IMR-90 (cell line): Measurements from ENCODE around the gene PRRC2A. TPM values are rescaled to one million over a fixed set of nuclear protein-coding genes. Genes with fewer than 3 reads are reported as not detected.
A peak's percentile ranks its signal among the peaks of the same experiment; 100 is the strongest.

Experiments
- ATAC-seq: fragments of 200-7000 bp; cut with Tn5 transposase; 2 replicates; pipeline ENCODE4 v1.9.1; 2020; ENCODE audit warnings: low read depth, mild to moderate bottlenecking, moderate library complexity
- BruUV-seq: library from RNA; stranded (reverse); fragments of 400-500 nt; replicated peaks from 2 replicates; lab custom pipeline; 2021; lab: Mats Ljungman, UMichigan
- CTCF ChIA-PET: fragments of 300-600 bp; formaldehyde crosslinking; extraction: SDS; loops from one replicate; lab custom pipeline; 2021; ENCODE audit warnings: antibody characterized with exemption; lab: Yijun Ruan, JAX
- POLR2A ChIA-PET: fragments of 300-600 bp; sonication (Branson Sonifier 250); formaldehyde crosslinking; loops from one replicate; lab custom pipeline; 2022; ENCODE audit warnings: antibody characterized with exemption; ENCODE audit not compliant: unreplicated experiment; lab: Charles Lee
- DNase-seq: peaks from one replicate; pipeline ENCODE4 v3.0.0; 2013
- H2AFZ ChIP-seq: replicated peaks from 2 replicates; pipeline ENCODE3; 2013; ENCODE audit warnings: low read length, mild to moderate bottlenecking; ENCODE audit not compliant: poor library complexity
- H2AK5ac ChIP-seq: 2 replicates; pipeline ENCODE4 v1.6.1; 2013; ENCODE audit warnings: low read depth, low read length, inconsistent platforms
- H2AK9ac ChIP-seq: replicated peaks from 2 replicates; pipeline ENCODE3; 2013; ENCODE audit warnings: mild to moderate bottlenecking, low read depth, low read length, moderate library complexity; ENCODE audit not compliant: poor library complexity
- H2BK120ac ChIP-seq: 2 replicates; pipeline ENCODE4 v1.6.1; 2013; ENCODE audit warnings: low read depth, low read length, inconsistent platforms
- H2BK15ac ChIP-seq: 3 replicates; pipeline ENCODE4 v1.6.1; 2013; ENCODE audit warnings: low read depth, low read length, inconsistent platforms
- H2BK20ac ChIP-seq: 2 replicates; pipeline ENCODE4 v1.6.1; 2013; ENCODE audit warnings: low read depth, mild to moderate bottlenecking, inconsistent platforms, low read length, moderate library complexity
- H2BK5ac ChIP-seq: 2 replicates; pipeline ENCODE4 v1.6.1; 2013; ENCODE audit warnings: mild to moderate bottlenecking, low read depth, low read length, inconsistent platforms; ENCODE audit not compliant: poor library complexity, severe bottlenecking
- H3K14ac ChIP-seq: replicated peaks from 2 replicates; pipeline ENCODE4 v1.6.1; 2013; ENCODE audit warnings: low read depth, low read length, inconsistent platforms
- H3K18ac ChIP-seq: 2 replicates; pipeline ENCODE4 v1.6.1; 2013; ENCODE audit warnings: low read depth, low read length, control low read depth
- H3K23ac ChIP-seq: 2 replicates; pipeline ENCODE4 v1.6.1; 2013; ENCODE audit warnings: low read depth, low read length, inconsistent platforms
- H3K27ac ChIP-seq: 2 replicates; pipeline ENCODE4 v1.5.1; 2013; ENCODE audit warnings: mild to moderate bottlenecking, control low read depth, low read length; ENCODE audit not compliant: insufficient read depth
- H3K27me3 ChIP-seq: 2 replicates; pipeline ENCODE4 v1.6.1; 2013; ENCODE audit warnings: low read length; ENCODE audit not compliant: control insufficient read depth, insufficient read depth
- H3K36me3 ChIP-seq: 2 replicates; pipeline ENCODE4 v1.6.1; 2013; ENCODE audit warnings: low read length, mixed read lengths; ENCODE audit not compliant: control insufficient read depth, insufficient read depth
- H3K4ac ChIP-seq: 2 replicates; pipeline ENCODE4 v1.6.1; 2013; ENCODE audit warnings: low read depth, low read length, inconsistent platforms
- H3K4me1 ChIP-seq: 2 replicates; pipeline ENCODE4 v1.6.1; 2013; ENCODE audit warnings: low read length, mixed read lengths; ENCODE audit not compliant: control insufficient read depth, insufficient read depth
- H3K4me2 ChIP-seq: 2 replicates; pipeline ENCODE4 v1.6.1; 2013; ENCODE audit warnings: low read depth, mild to moderate bottlenecking, control low read depth, low read length, moderate library complexity
- H3K4me3 ChIP-seq: 2 replicates; pipeline ENCODE4 v1.5.1; 2013; ENCODE audit warnings: low read depth, mild to moderate bottlenecking, control low read depth, low read length, moderate library complexity; ENCODE audit not compliant: insufficient read depth
- H3K56ac ChIP-seq: 2 replicates; pipeline ENCODE4 v1.6.1; 2013; ENCODE audit warnings: low read length, inconsistent platforms; ENCODE audit not compliant: insufficient read depth; ENCODE audit errors: extremely low read depth
- H3K79me1 ChIP-seq, 2 experiments: 2 replicates each; pipeline ENCODE4 v1.6.1; 2013; ENCODE audit warnings: low read length in 2 of 2, inconsistent platforms in 1 of 2, low read depth in 1 of 2
- H3K9ac ChIP-seq: 2 replicates; pipeline ENCODE4 v1.6.1; 2013; ENCODE audit warnings: low read depth, low read length, control low read depth
- H3K9me1 ChIP-seq: 2 replicates; pipeline ENCODE4 v1.6.1; 2013; ENCODE audit warnings: low read length, inconsistent platforms; ENCODE audit not compliant: insufficient read depth
- H3K9me3 ChIP-seq: 2 replicates; pipeline ENCODE4 v1.6.1; 2013; ENCODE audit warnings: low read length; ENCODE audit not compliant: control insufficient read depth, insufficient read depth
- H4K20me1 ChIP-seq: 2 replicates; pipeline ENCODE4 v1.6.1; 2013; ENCODE audit warnings: low read length, inconsistent platforms; ENCODE audit not compliant: insufficient read depth
- H4K5ac ChIP-seq: 2 replicates; pipeline ENCODE4 v1.6.1; 2013; ENCODE audit warnings: mild to moderate bottlenecking, low read depth, low read length, control low read depth
- H4K8ac ChIP-seq, 2 experiments: 2 replicates each; pipeline ENCODE4 v1.6.1; 2013; ENCODE audit warnings: low read depth in 2 of 2, low read length in 2 of 2, control low read depth in 1 of 2, inconsistent platforms in 1 of 2
- H4K91ac ChIP-seq: 2 replicates; pipeline ENCODE4 v1.6.1; 2013; ENCODE audit warnings: low read depth, low read length, inconsistent platforms; ENCODE audit not compliant: insufficient read depth
- BHLHE40 ChIP-seq: fragments of 150-350 bp; IDR thresholded peaks from 2 replicates; pipeline ENCODE4 v1.6.1; 2016; ENCODE audit warnings: mild to moderate bottlenecking, low read depth, low read length
- CEBPB ChIP-seq: IDR thresholded peaks from 2 replicates; pipeline ENCODE4 v1.6.1; 2012; ENCODE audit warnings: low read depth, low read length, improper control_type of control experiment
- CHD1 ChIP-seq: IDR thresholded peaks from 2 replicates; pipeline ENCODE4 v1.6.1; 2012; ENCODE audit warnings: low read depth, low read length, improper control_type of control experiment
- CTCF ChIP-seq: conservative IDR thresholded peaks from 2 replicates; pipeline ENCODE4 v1.5.1; 2012; ENCODE audit warnings: mild to moderate bottlenecking, low read depth, low read length, improper control_type of control experiment
- ELK1 ChIP-seq: fragments of 150-350 bp; IDR thresholded peaks from 2 replicates; pipeline ENCODE4 v1.6.1; 2016; ENCODE audit warnings: low read depth, mild to moderate bottlenecking, low read length, moderate library complexity, borderline replicate concordance
- FOS ChIP-seq: fragments of 150-350 bp; IDR thresholded peaks from 2 replicates; pipeline ENCODE4 v1.6.1; 2016; ENCODE audit warnings: low read depth, low read length
- MAFK ChIP-seq: IDR thresholded peaks from 2 replicates; pipeline ENCODE4 v1.6.1; 2012; ENCODE audit warnings: low read depth, low read length, improper control_type of control experiment
- MAZ ChIP-seq: IDR thresholded peaks from 2 replicates; pipeline ENCODE4 v1.6.1; 2012; ENCODE audit warnings: low read depth, mild to moderate bottlenecking, low read length, improper control_type of control experiment, moderate library complexity, borderline replicate concordance
- MXI1 ChIP-seq: IDR thresholded peaks from 2 replicates; pipeline ENCODE4 v1.6.1; 2012; ENCODE audit warnings: low read depth, mild to moderate bottlenecking, low read length, moderate library complexity, borderline replicate concordance
- NFE2L2 ChIP-seq: fragments of 150-350 bp; IDR thresholded peaks from 2 replicates; pipeline ENCODE4 v1.6.1; 2016; ENCODE audit warnings: low read depth, mild to moderate bottlenecking, low read length
- POLR2A ChIP-seq: IDR thresholded peaks from 2 replicates; pipeline ENCODE4 v1.6.1; 2012; ENCODE audit warnings: mild to moderate bottlenecking, low read depth, low read length
- RFX5 ChIP-seq: IDR thresholded peaks from 2 replicates; pipeline ENCODE4 v1.8.0; 2012; ENCODE audit warnings: low read depth, mild to moderate bottlenecking, low read length, moderate library complexity
- SMC3 ChIP-seq: fragments of 150-350 bp; IDR thresholded peaks from 2 replicates; pipeline ENCODE4 v1.6.1; 2016; ENCODE audit warnings: low read depth, mild to moderate bottlenecking, antibody characterized with exemption, low read length, moderate library complexity
- WGBS, 2 experiments: methylation state at CpG; one replicate each; pipeline versions ENCODE4 v1.1.5 to v1.1.7; 2013; ENCODE audit warnings: missing lambda C conversion rate in 2 of 2; ENCODE audit not compliant: insufficient read length in 1 of 2; ENCODE audit errors: extremely low coverage in 2 of 2; 5-methylcytosine and 5-hydroxymethylcytosine counted together
- dilution Hi-C: fragments of 300-500 bp; cut with HindIII; formaldehyde crosslinking; loops from one replicate; pipeline ENCODE4 v1.14.3; 2018; ENCODE audit warnings: low sequenced_read_pairs; ENCODE audit not compliant: unreplicated experiment
- in situ Hi-C: fragments of 300-500 bp; cut with MboI; formaldehyde crosslinking; loops from 3 replicates; pipeline ENCODE4 v1.14.3; 2019; ENCODE audit warnings: low sequenced_read_pairs, inconsistent platforms, mixed read lengths
- intact Hi-C: fragments of 100-400 bp; cut with micrococcal nuclease; formaldehyde crosslinking; loops from 2 replicates; pipeline ENCODE4 v1.10.0; 2022
- polyA plus RNA-seq, 3 experiments: library from polyadenylated mRNA; depleted of rRNA; stranded (reverse); fragments of >200 nt; gene quantifications; 2 replicates each; pipeline ENCODE4 v1.2.3, GENCODE V29; 2012; ENCODE audit warnings: low replicate concordance in 1 of 3
- total RNA-seq: library from RNA; depleted of rRNA; stranded (reverse); fragments of >200 nt; gene quantifications from 2 replicates; pipeline ENCODE4 v1.2.3, GENCODE V29; 2012
- TF ChIP-seq, protein P1 (sequence below): fragments of 150-350 bp; IDR thresholded peaks from 2 replicates; pipeline ENCODE4 v1.6.1; 2017; ENCODE audit warnings: mild to moderate bottlenecking, antibody characterized with exemption, low read length, low read depth

PRRC2A gene
- total and polyA plus RNA-seq, 2 of the 4 experiments (the other 2 are of a cell fraction), result 7.7 to 88.6 TPM

DNA sequence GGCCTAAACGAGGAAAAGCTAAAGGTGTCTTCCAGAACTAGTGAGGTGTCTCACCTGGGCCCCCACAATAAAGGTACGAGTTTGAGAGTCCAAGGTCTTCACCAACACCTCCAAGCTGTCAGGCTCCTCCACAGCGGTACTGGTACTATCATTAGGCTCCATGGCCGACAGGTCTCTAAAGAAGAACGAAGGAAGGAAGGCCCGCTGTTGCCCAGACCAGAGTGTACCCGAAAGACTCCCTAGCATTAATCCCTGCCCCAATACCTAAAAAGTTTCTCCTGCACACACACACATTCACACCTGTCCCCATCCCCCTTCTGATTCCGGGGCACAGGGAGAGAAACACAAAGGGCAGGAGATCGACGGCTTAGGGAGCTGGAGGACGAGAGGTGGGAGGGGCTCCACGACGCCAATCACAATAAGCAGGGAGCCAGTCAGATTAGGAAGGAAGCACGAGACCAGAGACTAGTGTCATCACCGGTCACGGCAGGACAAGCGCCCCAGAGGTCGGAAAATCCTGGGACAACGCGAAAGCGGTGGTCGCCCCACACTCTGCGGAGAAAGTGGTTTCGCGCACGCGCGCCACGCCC, 31.2 kb downstream of the PRRC2A start:
- Histone ChIP-seq H3K23ac (peak overlapping the region; percentile 91), H3K4ac (peak overlapping the region; percentile 99), H2BK5ac (peak overlapping the region; percentile 93), H2BK120ac (peak overlapping the region; percentile 24; the same call in 1 of the 2 replicates), H3K56ac (peak overlapping the region; percentile 62; the same call in 1 of the 2 replicates), H3K79me1 (peaks cover 10 to 68% of the 10 kb centered on the region in 2 experiments; a peak in 3 of 4 replicates), H4K20me1 (no peaks in the 10 kb centered on the region), H3K9ac (peak overlapping the region; percentile 70), H4K91ac (peak overlapping the region; percentile 81), H3K27me3 (no peaks in the 10 kb centered on the region), H3K4me1 (0 out of 2 replicates have a peak, but pooled peaks cover 3% of the 10 kb centered on the region), H2AK5ac (peak overlapping the region; percentile 89), H2BK15ac (peak overlapping the region; percentile 10; the same call in 1 of the 3 replicates), H3K36me3 (peaks cover 23% of the 10 kb centered on the region), H2BK20ac (no peak overlapping the region), H3K9me3 (no peaks in the 10 kb centered on the region), H3K14ac (peak overlapping the region; percentile 96), H3K4me2 (peak overlapping the region; percentile 89), H4K8ac (peak overlapping the region; percentile 56 to 96; a peak in 3 of 4 replicates), H3K27ac (peak overlapping the region; percentile 88), H4K5ac (peak overlapping the region; percentile 16), H3K4me3 (peak overlapping the region; percentile 59), H3K18ac (peak overlapping the region; percentile 36), H2AFZ (peak overlapping the region; percentile 96), H2AK9ac (peak overlapping the region; percentile 98), H3K9me1 (peaks cover 8% of the 10 kb centered on the region; the same call in 1 of the 2 replicates)
- BruUV-seq, result TSS peak; percentile 42
- ChIA-PET CTCF (interaction anchor here (0.6 to 1.6 kb wide), 3 partner anchors 11 to 105 kb away, joined by 3 to 5 read pairs (median 4); partner anchors contain the start of genes ATP6V1G2 and GPANK1), POLR2A (interaction anchor here (1.2 to 2.5 kb wide), 3 partner anchors 9 to 110 kb away, joined by 3 to 11 read pairs (median 8); partner anchors contain the start of genes C6orf47 and DDX39B)
- intact Hi-C loops (loop anchor here (1.0 kb wide), 1 partner anchor 31 kb away; the partner anchor contains the start of gene PRRC2A), dilution Hi-C loops (no loop called here), in situ Hi-C loops (no loop called here)
- DNase-seq, result peak; percentile 80
- peak; percentile 59 for ATAC-seq
- 0% methylated on average over 1 of the region's 29 CpGs; no CpG with 5 or more reads in 1 of the 2 experiments for WGBS, 2 experiments
- no peak for TF ChIP-seq NFE2L2
- no peak for TF ChIP-seq CTCF
- no peak for TF ChIP-seq CEBPB
- no peak for TF ChIP-seq MAZ
- TF ChIP-seq FOS, result no peak
- no peak for TF ChIP-seq CHD1
- no peak for TF ChIP-seq RFX5
- TF ChIP-seq BHLHE40, result peak; percentile 93
- no peak for TF ChIP-seq SMC3
- TF ChIP-seq MAFK, result no peak
- TF ChIP-seq ELK1, result 0 out of 2 replicates have a peak, but pooled peaks have one; percentile 29
- TF ChIP-seq, protein P1, sequence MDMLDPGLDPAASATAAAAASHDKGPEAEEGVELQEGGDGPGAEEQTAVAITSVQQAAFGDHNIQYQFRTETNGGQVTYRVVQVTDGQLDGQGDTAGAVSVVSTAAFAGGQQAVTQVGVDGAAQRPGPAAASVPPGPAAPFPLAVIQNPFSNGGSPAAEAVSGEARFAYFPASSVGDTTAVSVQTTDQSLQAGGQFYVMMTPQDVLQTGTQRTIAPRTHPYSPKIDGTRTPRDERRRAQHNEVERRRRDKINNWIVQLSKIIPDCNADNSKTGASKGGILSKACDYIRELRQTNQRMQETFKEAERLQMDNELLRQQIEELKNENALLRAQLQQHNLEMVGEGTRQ, result peak; percentile 33
- TF ChIP-seq MXI1, result peak; percentile 16; the same call in 1 of the 2 replicates
- no peak for TF ChIP-seq POLR2A
